HG03095 (cell line): ENCODE results near the gene FARP1.

Source experiments
- ATAC-seq: cut with Tn5 transposase; IDR thresholded peaks from one replicate; pipeline ENCODE4 v1.9.1; 2021; ENCODE audit warnings: moderate library complexity; ENCODE audit not compliant: unreplicated experiment

FARP1 gene

GRCh38 chr13:98198683-98199082 lies 55.8 kb downstream of the FARP1 start:
- ATAC-seq: no peak

GRCh38 chr13:98199480-98199879 lies 56.6 kb downstream of the FARP1 start:
- no peak for ATAC-seq

GRCh38 chr13:98200211-98200878 lies 57.5 kb downstream of the FARP1 start:
- ATAC-seq: no peak

- ATAC-seq: no peak
Observed at GRCh38 chr13:98201189-98201588, 58.3 kb downstream of the FARP1 start.

GRCh38 chr13:98201984-98202383 lies 59.1 kb downstream of the FARP1 start:
- no peak for ATAC-seq

- ATAC-seq: no peak
Observed at GRCh38 chr13:98203646-98204326, 60.9 kb downstream of the FARP1 start.

- no peak for ATAC-seq
Observed at GRCh38 chr13:98204546-98204945, 61.7 kb downstream of the FARP1 start.

- no peak for ATAC-seq
Observed at GRCh38 chr13:98206946-98207345, 64.1 kb downstream of the FARP1 start.

GRCh38 chr13:98207416-98207815 lies 64.5 kb downstream of the FARP1 start:
- ATAC-seq: no peak

GRCh38 chr13:98208606-98209005 lies 65.7 kb downstream of the FARP1 start:
- no peak for ATAC-seq

GRCh38 chr13:98212763-98213162 lies 69.9 kb downstream of the FARP1 start:
- ATAC-seq: no peak

- no peak for ATAC-seq
Observed at GRCh38 chr13:98213354-98213753, 70.5 kb downstream of the FARP1 start.

GRCh38 chr13:98214008-98214643 lies 71.2 kb downstream of the FARP1 start:
- no peak for ATAC-seq

GRCh38 chr13:98214707-98215106 lies 71.8 kb downstream of the FARP1 start:
- no peak for ATAC-seq

- ATAC-seq: no peak
Observed at GRCh38 chr13:98215508-98215907, 72.6 kb downstream of the FARP1 start.

GRCh38 chr13:98216135-98216565 lies 73.3 kb downstream of the FARP1 start:
- no peak for ATAC-seq

GRCh38 chr13:98216711-98217285 lies 73.9 kb downstream of the FARP1 start:
- ATAC-seq: no peak

- ATAC-seq: no peak
Observed at GRCh38 chr13:98217597-98217996, 74.7 kb downstream of the FARP1 start.

- ATAC-seq: no peak
Observed at GRCh38 chr13:98219685-98220084, 76.8 kb downstream of the FARP1 start.

GRCh38 chr13:98220271-98220791 lies 77.4 kb downstream of the FARP1 start:
- ATAC-seq: no peak

- ATAC-seq: no peak
Observed at GRCh38 chr13:98221234-98221633, 78.3 kb downstream of the FARP1 start.
